ENCODE data around the gene DLK1.

GRCh38 chr14:100761481-100761880 lies 34.8 kb downstream of the DLK1 start:
- TF ChIP-seq CTCF (IDR thresholded peaks at IDR 0.05) (no peak), POLR2A (IDR thresholded peaks at IDR 0.05) (no peak)

Measured in heart left ventricle (tissue), 13 donors.